HG03159 (cell line): ENCODE data around the gene STK32C.

Source experiments
- ATAC-seq: cut with Tn5 transposase; IDR thresholded peaks from one replicate; pipeline ENCODE4 v1.9.1; 2021; ENCODE audit warnings: mild to moderate bottlenecking, moderate library complexity; ENCODE audit not compliant: unreplicated experiment

STK32C gene

GRCh38 chr10:132289439-132289838 is 18.3 kb downstream of the STK32C start:
- no peak for ATAC-seq

DNA sequence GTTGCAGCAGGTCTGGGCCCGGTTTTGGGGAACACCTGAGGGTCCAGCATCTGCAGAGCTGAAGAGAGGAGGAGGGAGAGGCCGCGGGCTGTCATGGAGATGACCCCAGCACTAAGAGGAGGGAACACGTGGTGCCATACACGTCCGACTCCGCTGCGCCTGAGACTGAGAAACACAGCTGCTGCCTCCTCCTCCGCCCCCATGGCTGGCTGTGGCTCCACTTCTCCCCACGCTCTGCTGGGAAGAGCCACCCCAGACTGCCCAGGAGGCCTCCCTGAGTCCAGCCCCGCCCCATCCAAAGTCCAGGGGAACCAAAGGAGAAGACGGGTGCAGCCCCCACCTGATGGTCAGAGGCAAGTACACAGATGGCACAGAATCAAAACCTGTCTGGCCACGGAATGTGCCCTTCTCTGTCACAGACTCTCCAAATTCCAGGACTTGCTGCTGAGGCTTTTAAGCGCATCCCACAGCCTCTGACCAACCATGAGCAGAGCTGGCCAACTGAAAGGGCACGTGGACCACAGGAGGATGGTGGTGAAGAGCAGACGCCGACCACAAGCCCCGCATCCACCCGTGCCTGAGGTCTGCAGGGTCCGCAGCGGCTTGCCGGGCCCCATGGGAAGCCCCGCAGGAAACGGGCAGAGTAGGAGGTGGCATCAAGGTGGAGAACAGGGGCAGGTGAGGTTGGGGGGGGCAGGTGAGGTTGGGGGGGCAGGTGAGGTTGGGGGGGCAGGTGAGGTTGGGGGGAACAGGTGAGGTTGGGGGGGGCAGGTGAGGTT is 24.0 kb downstream of the STK32C start:
- no peak for ATAC-seq

DNA sequence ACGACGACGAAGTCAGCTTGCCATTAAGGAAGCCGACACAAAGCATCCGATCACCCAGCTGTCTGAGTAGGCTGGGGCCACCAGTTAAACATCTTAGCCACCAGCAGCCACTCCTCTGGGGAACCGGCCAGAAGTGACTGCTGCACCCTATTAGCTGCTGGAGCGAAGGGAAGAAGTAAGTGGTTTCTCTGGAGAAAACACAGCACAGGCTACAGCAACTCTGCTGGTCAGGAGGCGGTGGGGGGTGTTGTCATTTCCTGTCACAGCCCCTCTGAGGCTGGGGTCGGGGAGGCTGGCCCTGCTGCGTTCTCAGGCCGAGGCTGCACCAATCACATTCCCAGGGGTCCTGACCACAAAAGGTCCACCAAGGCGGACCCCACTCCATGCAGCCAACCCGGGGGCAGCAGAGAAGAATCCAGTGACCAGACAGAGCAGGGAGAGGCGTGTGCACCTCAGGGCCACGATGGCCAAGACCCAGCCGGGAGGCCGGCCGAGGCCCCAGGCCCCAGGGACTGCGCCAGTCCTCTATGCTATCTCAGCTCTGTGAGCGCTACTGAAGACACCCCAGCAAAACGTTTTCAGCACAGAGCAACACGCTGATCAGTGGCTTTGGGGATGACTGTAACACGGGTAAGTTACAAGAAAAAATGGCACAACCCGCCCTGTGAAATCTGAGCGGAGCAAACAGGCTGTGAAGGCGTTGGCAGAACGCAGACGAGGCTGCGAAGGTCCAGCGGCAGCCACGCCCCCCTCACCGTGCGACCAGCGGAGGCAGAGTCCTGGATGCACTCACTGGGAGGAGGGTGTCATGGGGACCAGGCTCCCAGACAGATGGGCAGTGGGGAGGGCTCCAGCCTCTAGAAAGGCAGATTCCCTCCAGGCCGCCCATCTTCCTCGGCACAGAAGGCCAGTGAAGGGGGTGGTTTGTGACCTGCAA is 24.8 kb downstream of the STK32C start:
- no peak for ATAC-seq

- no peak for ATAC-seq
Measured at GRCh38 chr10:132281915-132282666, 25.7 kb downstream of the STK32C start.

DNA sequence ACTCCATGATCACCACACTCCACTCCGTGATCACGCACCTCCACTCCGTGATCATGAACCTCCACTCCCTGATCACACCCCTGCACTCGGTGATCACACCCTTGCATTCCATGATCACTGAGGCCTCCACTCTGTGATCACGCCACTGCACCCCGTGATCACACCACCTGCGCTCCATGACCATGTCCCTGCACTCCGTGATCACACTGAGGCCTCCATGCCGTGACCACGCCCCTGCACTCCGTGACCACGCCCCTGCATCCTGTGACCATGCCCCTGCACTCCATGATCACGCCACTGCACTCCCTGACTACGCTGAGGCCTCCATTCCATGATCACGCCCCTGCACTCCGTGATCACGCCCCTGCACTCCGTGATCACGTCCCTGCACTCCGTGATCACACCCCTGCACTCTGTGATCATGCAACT is 27.1 kb downstream of the STK32C start:
- ATAC-seq = no peak

- ATAC-seq = no peak
Measured at GRCh38 chr10:132279873-132280645, 27.7 kb downstream of the STK32C start.

- no peak for ATAC-seq
Measured at GRCh38 chr10:132277311-132277741, 30.4 kb downstream of the STK32C start.

DNA sequence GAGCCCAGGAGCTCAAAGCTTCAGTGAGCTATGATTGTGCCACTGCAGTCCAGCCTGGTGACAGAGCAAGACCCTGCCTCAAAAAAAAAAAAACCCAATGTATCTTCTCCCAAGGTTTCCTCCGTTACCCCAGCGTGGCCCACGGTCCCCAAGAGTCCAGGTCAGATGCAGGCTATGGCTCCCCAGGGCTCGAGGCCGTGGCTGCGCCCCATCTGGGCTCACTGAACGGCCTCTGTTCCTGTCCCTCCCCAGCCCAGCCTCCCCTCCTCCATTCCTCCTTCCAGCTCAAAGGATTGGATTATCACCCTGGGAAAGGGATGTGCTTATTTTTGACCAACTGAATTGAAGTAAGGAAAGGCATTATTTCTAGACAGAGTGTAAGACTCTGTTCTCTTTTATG is 31.0 kb downstream of the STK32C start:
- no peak for ATAC-seq

DNA sequence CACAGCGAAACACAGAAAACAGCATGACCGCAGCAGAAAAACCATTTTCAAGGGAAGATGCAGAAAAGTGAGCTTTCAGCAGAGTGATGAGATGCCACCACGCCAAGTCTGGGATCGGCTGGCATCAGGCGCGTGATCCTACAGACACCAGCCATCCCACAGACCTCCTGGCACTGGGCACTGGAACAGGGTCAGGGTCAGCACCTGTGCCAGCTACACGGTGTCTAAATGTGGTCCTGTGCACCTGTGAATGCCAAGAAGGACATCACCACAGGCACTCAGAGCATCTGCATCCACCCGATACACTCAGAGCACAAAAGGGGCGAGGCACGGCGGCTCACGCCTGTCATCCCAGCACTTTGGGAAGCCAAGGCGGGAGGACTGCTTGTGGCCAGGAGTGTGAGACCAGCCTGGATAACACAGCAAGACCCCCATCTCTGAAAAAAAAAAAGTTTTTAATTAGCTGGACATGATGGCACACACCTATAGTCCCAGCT is 31.5 kb downstream of the STK32C start:
- ATAC-seq = no peak

GRCh38 chr10:132275426-132276178 is 32.1 kb downstream of the STK32C start:
- no peak for ATAC-seq

DNA sequence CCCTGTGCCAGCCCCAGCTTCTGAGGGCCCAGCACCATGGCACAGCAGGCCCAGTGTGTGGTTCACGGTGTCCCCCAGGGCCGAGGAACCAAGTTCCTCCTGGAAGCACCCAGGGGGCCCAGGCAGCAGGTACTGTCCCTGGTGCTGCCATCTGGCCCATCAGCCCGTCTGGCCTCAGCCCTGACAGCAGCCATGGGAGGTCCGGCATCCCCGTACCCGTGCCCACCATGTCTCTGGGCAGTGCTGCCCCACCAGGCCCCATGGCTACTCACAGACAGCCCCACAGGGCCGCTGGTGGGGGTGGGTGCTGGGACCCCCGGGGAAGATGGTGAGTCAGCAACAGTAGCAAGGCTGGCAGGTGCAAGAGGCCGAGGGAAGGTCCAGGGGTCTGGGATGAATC is 32.8 kb downstream of the STK32C start:
- ATAC-seq = no peak

DNA sequence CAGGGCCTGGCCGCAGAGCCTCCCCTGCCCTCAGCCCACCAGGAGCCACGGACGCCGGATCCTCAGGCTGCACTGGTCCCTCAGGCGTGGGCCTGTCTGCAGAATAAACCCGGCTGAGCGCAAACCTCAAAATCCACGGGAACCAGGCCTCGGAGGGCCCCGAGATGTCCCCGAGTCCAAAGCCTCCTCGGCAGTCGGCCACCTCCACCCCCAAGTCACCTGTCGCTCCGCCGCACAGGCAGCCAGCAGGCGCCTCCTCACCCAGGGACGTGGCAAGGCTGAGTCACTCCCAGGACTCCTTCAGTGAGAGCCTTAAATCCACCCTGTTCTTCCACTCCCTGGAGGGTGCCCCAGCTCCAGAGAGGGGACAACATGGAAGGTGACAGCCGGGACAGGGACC is 33.2 kb downstream of the STK32C start:
- no peak for ATAC-seq

GRCh38 chr10:132273966-132274365 is 33.8 kb downstream of the STK32C start:
- no peak for ATAC-seq

DNA sequence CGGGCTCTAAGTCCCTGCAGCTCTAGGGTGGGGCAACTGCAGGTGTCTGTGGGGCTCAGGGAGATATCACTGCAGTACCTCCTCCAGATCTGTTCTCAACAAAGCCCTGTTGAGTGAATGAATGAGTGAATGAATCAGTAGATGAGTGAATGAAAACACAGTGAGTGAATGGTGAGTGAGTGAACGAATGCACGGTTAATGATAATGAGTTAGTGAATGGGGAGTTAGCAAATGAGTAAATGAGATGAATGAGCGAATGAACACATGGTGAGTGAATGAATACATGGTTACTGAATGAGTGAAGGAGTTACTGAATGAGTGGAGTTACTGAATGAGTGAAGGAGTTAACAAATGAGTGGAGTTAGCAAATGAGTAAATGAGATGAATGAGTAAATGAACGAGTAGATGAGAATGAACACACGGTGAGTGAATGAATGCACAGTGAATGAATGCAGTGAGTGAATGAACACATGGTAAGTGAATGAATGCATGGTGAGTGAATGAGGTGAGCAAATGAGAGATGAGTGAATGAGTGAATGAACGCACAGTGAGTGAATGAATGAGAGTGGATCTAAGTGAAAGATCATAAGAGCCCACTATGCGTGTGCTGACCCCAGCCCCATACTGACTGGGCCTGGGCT is 34.3 kb downstream of the STK32C start:
- ATAC-seq = no peak

GRCh38 chr10:132272231-132272971 is 35.3 kb downstream of the STK32C start:
- no peak for ATAC-seq

- ATAC-seq = no peak
Measured at GRCh38 chr10:132271458-132272230, 36.1 kb downstream of the STK32C start.

GRCh38 chr10:132270721-132271457 is 36.9 kb downstream of the STK32C start:
- no peak for ATAC-seq
